Kasumi-1 (cell line): Measurements from ENCODE around the gene CDK15.
"Not testable (repeated sequence)": the region's sequence is repeated elsewhere in the genome, so short reads cannot be mapped to it uniquely, and the experiment has no call there.

Experiments used
- DNase-seq, 2 experiments: peaks; one replicate each; lab custom pipeline; 2025; lab: John Stamatoyannopoulos, UW

The CDK15 gene

DNA sequence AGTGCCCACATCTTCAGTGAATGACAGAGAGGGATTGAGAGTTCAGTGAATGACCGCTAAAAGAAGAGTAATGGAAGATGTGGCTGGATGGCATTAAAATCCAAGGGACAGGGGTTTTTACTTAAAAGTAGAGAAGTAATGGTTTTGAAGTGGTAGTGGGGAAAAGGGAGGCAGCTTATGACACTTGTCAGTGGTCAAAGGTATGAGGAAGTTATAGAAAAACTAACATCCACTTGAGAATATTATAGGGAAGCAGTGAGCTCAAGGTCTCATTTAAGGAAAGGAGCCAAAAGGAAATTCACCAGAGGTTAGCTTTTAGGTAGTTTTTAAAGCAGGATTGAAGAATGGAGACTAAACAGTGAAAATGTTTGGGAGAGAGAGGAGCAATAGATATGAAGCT is 24.3 kb downstream of the CDK15 start:
- DNase-seq: peak; percentile 36 to 58

DNA sequence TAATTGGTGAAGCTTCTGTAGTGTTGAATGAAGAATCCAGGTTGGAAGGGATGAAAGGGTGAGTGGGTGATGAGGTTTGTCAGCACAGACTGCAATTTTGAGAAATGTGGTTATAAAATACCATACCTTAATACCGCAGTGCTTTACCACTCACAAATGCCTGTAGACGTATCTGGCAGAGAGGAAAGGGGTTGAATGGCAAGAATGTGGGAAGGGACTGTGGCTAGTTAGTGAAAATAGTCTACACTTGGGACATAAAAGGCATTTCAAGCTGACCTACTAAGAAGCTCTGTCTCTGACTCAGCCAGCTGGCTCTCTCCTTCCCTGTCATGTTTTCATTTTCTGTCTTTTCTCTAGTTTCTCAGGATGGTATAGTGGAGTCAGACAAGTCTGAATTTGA is 25.1 kb downstream of the CDK15 start:
- no peak for DNase-seq

DNA sequence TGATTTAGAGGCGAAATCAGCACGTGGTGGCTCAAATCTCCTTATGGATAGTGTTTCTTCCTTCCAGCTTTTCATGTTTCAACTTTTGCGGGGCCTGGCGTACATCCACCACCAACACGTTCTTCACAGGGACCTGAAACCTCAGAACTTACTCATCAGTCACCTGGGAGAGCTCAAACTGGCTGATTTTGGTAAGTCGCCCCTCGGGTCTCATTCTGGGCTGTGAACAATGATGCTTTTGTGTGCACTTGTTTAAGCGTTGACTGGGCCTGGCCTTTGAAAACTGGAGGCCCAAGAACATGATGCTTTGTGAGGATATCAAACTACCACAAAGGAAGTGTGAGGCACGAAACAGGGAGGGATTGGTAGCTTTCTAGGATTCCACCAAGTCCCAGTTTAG is 27.4 kb downstream of the CDK15 start:
- no peak for DNase-seq

DNA sequence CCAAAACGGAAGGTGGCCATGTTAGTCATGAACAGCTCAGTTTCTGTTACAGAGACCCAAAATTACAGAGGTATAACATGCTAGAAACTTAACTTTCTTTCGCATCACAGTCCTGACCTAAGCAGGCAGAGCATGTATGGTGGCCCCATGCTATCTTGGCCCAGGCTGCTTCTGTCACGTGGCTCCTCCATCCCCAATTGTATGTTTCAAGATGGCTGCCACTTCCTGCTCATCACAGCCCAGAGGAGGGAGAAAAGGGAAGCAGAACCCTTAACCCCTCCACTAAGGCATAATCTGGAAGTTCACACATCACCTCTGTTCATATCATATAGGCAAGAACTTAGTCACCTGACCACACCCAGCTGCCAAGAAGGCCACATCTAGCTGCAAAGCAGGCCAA is 28.7 kb downstream of the CDK15 start:
- no peak for DNase-seq

DNA sequence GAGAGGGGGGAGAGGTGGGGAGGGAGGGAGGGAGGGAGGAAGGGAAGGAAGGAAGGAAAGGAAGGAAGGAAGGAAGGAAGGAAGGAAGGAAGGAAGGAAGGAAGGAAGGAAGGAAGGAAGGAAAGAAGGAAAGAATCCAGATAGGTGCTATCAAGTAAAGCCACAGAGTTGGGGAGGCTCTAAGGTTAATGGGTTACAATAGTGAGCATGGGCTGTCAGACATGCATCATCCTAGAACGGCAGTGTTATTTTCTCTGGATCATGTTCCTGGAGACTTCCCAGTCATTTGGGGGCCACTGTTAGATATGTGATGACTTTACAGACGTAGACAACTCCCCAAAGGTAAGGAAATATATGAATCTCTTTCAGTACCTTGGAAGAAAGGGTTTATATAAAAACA is 31.1 kb downstream of the CDK15 start:
- no peak for DNase-seq

DNA sequence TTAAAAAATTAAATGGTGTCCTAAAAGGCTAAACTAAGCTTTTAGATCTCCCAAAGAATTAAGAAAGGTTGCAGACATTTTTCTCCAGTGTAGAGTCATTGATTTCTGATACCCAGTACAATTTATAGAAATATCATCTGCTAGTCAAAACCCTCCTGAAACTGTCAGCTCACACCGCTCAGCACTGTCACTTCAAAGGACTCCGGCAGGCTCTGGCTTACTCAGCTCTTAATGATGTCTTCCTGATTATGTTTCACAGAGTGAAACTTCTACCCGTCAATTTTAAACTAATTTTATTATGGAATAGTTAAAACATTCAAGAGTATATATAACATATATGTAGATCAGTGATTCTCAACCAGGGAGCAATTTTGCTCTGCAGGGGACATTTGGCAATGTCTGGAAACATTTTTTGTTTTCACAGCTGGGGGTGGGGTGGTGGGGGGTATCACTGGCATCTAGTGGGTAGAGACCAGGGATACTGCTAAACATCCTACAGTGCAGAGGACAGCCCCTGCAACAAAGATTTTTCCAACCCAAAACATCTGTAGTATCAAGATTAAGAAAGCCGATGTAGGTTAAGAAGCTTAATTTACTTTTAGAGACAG is 31.6 kb downstream of the CDK15 start:
- DNase-seq: no peak

DNA sequence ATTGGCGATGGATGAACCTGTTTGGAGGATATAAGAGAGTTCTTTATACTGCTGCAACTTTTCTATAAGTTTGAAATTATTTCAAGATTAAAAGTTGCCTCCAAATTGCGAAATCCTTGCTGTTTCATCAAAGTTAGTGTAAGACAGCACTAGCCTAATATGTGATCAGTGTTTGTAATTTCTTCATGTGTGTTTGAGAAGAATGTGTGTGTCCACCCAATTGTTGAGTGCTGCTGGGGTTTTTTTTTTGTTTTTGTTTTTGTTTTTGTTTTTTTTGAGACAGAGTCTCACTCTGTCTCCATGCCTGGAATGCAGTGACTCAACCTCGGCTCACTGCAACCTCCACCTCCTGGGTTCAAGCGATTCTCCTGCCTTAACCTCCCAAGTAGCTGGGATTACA is 33.4 kb downstream of the CDK15 start:
- DNase-seq: no peak

DNA sequence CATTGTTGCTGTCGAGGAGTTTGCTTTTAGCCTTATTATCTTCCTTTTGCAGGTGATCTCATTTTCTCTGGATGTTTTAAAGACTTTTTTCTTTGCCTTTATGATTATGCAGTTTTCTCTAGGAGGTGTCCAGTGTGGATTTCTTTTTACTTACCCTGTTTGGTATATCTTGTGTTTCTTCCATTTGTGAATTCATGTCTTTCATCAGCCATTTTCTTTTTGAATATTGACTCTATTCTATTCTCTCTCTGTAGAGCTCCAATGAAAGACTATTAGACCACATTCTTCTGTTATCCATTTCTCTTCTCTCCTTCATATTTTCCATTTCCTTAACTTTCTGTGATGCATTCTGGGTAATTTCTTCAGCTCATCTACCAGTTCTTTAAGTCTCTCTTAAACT is 34.4 kb downstream of the CDK15 start:
- no peak for DNase-seq

DNA sequence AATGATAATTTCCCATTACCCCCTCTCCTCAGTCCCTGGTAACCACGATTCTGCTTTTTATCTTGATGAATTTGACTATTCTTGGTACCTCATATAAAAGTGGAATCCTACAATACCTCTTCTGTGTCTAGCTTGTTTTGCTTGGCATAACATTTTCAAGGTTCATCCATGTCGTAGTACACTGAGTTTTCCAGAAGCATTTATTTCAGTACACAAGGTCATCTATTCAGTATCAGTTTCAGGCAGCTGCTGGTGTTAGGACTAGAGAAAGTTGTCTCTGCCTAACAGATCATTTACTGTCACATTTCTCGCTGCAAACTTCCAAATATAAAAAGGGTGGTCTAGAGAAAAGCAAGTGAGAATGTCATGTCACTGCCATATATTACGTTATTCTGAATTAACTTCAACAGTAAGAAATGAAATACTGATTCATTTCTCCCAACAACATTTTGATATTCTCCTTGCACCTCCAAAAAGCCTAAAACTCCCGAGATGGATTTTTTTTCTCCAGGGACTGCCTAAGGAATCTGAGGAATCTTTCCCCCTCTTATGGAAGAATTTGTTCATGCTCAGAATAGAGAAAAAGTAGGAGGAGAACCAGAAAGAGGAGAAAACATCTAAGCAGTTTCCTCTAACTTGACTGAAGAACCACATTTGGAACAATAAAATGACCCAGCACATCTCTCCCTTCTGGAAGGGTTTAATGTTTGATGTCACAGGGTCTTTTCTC is 36.0 kb downstream of the CDK15 start:
- no peak for DNase-seq

DNA sequence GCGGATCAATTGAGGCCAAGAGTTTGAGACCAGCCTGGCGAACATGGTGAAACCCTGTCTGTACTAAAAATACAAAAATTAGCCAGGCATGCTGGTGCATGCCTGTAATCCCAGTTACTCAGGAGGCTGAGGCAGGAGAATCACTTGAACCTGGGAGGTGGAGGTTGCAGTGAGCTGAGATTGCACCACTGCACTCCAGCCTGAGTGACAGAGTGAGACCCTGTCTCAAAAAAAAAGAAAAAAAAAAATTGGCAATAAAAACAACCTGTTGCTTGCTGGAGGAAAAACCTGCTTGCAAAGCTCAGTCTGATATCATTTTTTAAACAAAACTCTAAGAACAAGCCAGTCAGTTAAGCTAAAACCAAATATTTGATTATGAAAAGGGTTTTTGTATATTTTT is 38.6 kb downstream of the CDK15 start:
- not testable (repeated sequence) for DNase-seq

DNA sequence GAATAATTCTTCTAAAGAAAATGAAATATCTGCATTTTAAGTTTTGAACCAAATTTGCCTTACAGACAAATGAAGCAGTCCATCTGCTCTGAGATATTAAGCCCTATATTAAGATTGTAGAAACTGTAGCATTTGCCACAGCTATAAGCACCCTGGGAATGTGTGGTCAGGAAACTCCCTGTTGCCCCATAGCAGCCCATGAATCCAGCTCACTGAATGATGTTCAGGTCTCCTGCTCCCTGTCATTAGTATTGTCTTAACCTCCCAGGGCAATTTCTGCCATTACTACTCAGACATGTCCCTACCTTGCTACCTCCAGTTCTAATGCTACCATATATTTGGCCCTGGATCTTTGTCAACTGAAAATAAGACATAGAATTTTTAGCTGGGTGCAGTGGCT is 41.1 kb downstream of the CDK15 start:
- DNase-seq: no peak

DNA sequence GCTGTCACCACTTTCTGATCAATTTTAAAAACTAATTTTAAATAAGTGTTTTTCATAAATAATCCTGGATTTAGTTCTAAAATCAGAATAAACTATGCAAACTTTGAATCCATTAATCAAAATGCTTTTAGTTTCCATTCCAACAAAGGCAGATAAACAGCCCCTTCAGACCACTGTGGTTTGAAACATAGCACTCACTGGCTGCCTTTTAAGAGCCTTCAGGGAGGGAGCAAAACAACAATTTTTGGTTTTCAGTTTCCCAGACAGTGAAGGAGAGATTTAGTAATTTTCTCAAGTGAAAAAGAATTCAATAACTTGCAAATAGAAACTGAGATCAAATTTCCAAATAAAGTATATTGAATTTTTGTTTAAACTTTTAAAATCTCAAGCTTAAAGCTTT is 46.1 kb downstream of the CDK15 start:
- no peak for DNase-seq

DNA sequence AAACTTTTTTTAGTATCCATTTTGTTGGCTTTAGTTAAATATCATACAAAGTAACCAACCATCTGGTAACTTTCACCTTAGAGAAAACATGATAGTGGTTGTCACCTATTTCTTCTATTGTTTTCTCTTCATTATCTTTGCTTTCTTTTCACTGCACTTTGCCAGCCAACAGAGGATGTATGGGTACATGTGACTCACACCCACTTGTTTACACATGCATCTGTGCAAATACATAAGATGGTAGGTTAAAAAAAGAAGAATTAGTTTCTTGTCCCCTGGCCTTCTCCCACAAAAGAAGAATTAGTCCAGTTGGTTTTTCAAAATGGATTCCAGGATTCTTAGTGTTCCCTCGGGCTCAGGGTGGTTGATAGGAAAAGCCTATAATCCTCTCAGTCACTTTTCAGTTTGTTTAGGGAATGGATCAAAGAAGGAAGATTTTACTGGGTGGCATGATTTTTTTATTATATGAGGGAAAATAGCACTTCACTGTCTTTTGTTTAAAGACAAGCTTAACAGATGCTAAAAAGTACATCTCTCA is 46.6 kb downstream of the CDK15 start:
- no peak for DNase-seq

DNA sequence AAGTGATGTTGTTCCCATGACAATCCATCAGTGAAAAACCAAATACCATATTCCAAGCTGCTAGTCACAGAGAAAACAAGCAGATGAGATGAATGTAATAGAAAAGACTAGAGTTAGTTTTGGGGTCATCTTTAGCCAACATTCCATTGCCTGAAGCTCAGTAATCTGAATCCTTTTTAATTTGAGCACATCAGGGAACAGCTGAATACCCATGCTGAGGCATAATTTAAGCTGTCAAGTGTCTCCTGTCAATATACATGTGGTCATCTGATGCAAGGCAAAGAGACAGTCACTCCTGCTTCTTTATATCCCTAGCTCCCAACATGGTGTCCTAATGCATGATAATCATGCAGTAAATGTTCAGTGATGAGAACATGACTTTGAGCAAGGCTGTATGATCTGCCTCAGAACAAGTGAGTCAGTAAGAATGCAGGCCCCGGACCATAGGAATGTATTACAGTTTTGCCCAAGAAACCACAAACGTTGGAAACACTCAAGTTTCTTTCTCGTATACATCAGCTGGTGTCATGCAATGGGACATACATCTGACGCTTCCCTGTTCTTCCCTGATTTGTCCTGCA is 48.0 kb downstream of the CDK15 start:
- DNase-seq: no peak

DNA sequence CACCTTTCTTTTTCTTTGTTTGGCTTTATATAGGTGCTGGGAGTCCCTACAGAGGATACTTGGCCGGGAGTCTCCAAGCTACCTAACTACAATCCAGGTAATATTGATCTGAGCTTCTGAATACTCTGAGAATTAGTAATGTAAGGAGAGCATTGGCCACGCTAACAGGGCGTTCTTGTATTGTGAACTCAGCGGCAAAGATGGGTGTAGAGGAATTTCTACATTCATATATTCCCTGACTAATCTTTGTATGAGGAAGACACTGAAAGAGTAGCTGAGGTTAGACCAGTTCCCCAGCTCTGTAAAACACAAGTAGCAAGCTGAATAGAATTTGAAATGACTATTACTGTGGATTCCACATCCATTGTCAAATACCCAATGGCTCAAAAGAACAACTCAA is 48.5 kb downstream of the CDK15 start:
- no peak for DNase-seq

DNA sequence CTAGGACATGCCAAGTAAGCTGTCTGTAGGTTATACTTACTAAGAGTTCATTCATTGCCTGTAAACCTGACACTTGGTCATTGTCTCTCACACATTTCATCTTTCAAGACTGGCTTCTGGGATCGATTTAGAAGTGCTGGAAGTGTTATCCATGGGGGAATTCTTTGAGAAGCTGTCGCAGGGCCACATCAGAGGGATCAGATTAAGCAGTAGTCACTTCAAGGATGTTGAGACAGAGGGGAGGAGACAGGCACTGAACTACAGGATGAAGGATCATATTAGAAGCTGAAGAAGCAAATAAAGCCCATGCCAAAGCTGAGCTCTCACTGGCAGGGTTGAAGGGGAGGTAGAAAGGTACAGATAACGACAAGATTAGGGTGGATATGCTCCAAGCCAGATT is 49.0 kb downstream of the CDK15 start:
- DNase-seq: no peak

DNA sequence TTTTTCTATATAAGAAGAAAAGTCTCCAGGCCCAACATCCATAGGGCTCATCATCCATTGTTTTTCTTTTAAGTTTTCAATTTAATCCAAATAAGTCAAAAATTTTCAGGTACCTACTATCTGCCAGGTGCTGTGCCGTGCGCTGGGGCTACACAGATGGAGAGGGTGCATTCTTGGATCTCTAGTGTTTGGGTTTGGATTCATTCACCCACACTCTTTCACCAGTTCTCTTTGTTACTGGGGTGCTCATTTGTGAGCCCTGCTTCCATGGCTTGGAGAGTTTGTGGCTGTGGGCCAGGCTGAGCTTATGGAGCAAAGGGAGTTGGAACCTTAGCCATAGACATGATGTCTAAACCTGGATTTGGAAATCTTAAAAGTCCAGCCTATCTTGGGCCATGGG is 51.0 kb downstream of the CDK15 start:
- no peak for DNase-seq

DNA sequence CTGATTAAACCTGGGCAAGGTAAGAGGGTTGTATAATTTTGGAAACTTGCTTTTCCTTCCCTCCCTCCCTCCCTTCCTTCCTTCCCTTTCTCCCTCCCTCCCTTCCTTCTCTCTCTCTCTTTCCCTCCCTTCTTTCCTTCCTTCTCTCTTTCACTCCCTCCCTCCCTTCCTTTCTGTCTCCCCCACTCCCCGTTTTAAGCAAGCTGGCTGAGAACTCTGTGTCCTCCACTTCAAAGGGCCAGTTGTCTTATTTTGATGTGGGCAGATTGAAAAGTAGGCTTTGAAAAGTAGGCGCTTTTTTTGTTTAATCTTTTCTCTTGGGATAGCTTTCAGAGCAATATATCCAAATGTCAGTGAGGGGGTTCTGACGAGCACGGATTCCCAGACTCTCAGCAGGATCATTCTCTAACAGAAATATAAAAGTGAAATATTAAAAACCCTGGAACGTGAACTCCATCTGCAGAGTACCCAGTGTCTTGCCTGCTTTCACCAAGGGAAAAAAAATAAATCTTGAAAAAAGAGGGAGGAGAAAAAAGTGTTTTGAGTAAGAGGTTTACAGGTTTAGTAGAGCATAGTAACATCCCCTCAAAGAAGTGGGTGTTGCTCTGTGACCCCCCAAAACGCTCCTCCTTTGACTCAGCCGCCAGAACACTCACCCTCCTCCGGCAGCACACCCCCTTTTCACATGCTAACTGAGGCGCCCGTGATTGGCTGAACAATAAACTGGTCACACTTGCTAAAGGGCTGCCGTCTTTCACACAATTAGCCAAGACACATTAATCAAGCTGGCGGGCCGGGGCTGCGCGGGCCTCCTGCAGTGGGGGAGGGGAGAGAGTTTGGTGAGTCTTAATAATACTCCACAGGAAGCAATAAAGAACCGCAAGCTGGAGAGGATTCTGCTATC is 52.2 kb downstream of the CDK15 start:
- peak; percentile 42 to 63 for DNase-seq

DNA sequence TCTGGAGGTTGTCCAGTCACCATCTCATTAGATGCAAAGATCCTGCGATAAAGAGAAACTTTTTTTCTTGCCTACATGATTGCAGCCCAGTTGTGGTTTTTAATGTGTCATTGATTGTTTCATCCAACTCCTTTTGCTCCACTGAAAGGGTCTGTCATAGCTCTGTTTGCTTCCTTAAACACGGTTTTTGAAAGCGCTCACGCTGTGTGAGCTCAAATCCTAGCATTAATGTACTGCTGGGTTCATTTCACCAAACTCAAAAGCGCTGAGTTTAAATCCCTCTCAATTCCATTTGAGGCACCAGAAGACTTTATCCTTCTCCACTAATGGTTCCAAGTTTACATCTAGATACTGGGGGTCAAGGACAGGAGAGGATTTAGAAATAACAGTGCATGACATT is 53.6 kb downstream of the CDK15 start:
- no peak for DNase-seq

DNA sequence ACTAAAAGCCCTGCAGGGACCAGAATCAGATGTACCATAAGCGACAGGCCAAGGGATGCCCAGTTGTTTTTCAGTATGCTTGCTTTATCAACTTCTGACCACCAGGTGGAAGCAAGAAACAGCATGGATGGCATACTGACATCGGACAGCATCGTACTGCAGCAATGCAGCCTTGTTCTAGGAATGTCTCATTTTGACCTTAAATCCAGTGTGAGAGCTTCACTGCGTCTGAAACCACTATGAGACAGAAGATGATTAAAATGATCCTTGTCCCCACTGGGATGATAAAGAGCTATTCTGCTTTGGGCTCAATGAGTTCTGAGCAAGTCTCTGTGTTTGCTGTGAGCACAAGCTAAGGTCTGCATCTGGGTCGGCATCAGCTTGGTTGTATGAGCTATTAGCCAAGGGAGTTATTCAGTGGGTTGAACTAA is 54.3 kb downstream of the CDK15 start:
- DNase-seq: peak; percentile 88 to 93

DNA sequence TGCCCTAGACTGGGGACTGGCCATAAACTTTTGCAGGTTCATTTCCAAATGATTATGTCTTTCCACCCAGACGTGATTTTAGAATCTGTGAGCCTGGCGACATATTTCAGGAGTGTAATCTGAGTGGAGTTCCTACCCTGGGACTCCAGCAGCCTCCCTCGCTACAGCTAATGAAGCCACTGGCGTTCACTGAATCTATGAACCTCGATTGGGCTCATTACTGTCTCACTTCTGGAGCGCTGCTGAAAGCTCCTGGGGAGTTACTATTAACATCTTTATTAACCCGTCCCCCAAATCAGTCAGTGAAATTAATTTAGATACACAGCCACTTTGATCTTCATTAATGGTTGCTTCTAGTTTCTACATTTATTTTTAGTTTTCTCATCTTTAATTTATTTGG is 56.5 kb downstream of the CDK15 start:
- DNase-seq: no peak
